CD4-positive, alpha-beta T cell treated with Interleukin-12 subunit alpha and Interleukin-12 subunit beta, for 1 hour (primary cell): ENCODE results near the gene NANS.
A peak's percentile ranks its signal among the peaks of the same experiment; 100 is the strongest.
"Not testable (repeated sequence)": the region's sequence is repeated elsewhere in the genome, so short reads cannot be mapped to it uniquely, and the experiment has no call there.

Experiments
- DNase-seq: peaks from one replicate; pipeline ENCODE4 v3.0.0-alpha.2; 2020

The NANS gene

DNA sequence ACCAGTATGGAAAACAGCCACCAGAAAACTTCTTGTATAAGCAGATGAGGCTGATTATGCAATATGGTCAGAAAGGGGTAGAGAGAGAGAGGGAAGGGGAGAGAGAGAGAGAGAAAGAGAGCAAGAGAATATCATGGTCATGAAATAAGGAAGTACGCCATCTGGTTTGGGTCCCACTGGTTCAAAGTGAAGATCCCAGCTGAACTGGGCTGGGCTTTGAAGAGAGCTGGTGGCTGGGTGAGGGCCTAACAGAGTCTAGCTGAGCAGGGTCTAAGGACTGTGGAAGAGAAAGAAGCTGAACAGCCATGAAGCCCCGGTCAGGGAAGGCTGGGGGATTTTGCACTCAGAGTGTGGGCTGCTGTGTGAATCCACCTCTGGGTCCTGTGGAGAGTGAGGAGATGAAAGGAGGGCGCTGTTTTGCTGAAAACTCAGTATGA lies 47.9 kb downstream of the NANS start:
- DNase-seq, result no peak

DNA sequence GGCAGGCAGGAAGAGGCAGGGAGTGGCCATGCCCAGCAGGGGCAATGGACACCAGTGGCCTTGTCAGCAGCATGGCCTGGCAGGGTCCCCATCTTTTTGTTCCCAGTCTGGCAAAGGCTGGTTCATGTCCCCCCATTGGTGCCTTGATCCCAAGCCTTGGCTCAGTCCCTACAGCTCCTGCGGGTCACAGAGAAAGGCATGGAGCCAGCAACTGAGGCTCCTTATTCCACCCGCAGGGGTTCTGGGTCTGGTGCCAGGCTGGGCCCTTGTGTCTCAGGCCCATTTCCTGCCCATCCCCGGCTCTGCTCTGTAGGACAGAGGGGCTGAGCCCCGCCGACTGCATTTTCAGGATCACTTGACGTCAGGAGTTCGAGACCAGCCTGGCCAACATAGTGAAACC lies 48.5 kb downstream of the NANS start:
- DNase-seq, result no peak

DNA sequence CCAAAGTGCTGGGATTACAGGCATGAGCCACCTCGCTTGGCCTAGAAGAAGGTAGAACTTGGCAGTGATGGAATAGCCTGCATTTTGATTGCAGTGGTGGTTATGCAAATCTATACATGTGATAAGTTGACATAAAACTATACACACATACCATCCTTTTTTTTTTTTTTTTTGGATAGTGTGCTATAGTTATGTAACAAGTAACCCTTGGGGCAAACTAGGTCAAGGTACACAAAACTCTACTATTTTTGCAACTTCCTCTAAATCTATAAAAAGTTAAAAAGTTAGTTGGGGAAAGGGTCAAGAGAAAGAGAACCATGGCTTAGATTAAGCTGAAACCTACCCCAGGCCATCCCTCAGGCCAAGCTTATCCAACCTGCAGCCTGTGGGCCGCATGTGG lies 51.4 kb downstream of the NANS start:
- DNase-seq, result no peak

DNA sequence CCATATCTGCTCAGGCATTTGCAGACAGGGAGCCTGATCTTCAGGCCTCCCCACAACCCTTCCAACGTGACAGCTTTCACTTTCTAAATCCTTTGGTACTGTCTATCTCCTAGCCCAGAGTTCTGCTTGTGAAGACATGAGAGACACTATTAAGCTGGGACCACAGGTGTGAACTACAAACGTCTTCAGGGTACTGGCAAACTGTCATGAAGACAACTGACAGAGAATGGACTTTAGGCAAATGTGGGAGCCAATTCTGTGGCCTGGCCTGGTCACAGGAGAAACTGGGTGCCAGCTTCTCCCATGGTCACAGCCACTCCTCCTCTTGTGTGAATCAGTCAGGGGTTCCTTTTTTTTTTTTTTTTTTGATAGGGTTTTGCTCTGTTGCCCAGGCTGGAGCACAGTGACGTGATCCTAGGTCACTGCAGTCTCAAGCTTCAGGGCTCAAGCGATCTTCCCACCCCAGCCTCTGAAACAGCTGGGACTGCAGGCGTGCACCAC lies 52.0 kb downstream of the NANS start:
- DNase-seq, result peak; percentile 67

DNA sequence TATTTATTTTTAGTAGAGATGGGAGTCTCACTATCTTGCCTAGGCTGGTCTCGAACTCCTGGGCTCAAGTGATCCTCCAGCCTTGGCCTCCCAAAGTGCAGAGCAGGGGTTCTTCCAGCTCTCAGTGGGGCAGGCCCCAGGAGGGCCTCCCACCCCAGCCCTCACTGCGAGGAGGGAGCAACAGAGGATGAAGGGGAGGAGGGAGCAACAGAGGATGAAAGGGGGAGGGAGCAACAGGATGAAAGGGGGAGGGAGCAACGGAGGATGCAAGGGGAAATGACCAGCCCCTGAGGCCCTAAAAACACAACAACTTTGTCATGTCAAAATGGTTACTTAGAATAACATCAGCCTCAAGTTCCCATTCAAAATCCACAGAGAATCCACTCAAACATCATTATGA lies 52.5 kb downstream of the NANS start:
- no peak for DNase-seq

DNA sequence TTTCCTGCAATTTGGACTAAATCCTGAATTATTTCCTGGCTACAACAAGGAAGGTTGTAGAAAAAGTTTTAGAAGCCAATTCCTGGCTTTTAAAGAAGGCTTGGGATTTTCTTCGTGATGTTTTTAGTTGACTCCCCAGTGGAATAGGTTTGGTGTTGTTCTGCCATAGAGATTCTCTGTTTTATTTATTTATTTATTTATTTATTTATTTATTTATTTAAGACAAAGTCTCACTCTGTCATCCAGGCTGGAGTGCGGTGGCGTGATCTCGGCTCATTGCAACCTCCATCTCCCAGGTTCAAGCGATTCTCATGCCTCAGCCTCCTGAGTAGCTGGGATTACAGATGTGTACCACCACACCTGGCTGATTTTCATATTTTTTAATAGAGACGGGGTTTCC lies 60.6 kb downstream of the NANS start:
- DNase-seq, result not testable (repeated sequence)

DNA sequence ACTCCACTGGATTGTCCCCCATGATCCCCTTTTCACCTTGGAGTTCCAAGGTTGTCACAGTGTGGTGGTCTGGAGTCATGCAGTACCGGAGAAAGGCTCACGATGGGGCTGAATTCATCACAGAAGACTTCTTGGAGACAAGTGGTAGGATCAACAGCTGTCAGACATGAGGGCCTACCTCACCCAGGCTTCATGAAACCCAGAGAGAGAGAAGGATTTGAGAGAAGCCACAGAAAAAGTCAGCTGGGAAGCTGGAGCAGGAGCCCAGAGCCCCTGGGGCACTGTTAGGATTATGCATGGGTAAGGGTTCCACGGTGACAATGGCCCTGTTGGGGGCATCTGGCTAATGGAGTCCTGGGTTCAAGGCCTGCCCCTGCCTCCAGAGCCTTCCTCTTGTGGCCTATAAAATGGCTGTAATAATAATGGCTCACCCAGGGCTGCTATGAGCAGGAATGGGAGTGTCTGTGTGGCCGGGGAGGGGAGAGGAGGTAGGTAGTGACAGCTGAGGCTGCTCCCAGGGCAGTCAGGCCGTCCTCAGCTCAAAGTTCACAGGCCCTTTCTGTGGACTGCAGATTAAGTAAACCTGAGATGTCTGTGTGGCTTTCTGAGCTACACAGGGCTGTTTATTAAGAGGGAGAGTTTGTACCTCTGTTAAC lies 61.6 kb downstream of the NANS start:
- peak; percentile 70 for DNase-seq

DNA sequence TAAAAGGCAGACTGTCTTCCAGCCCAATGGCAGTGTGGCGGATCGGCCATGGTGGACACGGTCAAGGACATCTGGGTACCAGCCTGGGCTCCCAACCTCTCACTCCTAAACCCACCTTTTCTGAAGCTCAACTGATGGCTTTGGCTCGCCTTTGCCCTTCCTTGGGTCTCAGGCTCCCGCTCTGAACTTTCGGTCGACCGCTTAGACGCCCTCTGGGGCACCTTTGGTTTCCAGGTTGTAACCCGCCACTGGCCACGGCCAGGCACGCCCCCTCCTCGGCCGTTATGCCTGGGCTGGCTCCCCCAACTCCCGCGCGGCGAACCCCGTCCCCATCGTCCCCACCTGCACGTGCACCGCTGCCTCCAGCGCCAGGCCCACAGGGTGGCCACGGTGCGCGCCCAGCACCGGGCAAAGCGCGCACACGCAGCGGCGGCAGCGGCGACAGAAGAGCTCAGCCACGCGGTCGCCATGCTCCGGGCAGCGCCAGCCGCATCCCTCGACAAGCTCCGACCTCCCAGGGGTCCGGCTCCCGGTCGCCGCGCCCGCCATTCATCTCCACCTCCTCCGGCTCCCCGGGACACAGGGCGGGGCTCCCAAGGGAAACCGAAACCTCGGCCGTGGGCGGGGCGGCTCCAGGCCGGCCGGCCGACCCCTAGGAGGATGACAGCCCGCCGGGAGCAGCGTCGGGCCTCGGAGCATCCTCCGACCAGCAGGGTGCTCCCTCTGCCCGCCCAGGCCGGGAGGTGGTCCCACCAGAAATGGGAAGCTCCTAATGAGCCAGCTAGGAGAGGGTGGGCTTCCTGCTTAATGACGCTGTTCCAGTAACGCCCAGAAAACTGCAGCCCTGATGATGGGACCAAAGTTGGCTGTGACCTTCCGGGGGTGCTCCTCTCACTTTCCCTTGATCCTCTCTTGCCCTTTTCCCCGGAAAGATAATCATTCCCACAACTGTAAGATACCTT lies 62.4 kb downstream of the NANS start, which contains the start of gene TRIM14:
Gene TRIM14 (minus strand): TSS at position 583 of the 962 bp plus-strand sequence. CDS start 34 bp downstream, at position 549.
- peak; percentile 61 for DNase-seq

DNA sequence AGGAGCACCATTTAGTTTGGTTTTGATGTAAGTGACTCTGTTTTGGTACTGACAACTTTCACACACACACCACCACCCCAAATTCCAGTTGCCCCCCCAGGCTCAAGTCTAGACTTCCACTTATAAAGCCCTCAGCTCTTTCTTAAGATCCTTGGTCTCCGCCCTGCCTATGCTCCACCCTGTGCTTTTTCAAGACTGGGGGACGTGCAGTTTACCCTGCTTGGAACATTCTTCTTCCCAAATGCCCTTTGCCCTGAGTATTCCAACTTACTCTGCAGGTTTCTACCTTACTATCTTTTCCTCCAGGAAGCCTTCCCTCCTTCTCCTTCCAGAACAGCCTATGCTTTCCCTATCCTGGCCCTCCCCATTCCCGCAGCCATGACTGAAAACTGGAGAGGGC lies 63.9 kb downstream of the NANS start:
- no peak for DNase-seq

DNA sequence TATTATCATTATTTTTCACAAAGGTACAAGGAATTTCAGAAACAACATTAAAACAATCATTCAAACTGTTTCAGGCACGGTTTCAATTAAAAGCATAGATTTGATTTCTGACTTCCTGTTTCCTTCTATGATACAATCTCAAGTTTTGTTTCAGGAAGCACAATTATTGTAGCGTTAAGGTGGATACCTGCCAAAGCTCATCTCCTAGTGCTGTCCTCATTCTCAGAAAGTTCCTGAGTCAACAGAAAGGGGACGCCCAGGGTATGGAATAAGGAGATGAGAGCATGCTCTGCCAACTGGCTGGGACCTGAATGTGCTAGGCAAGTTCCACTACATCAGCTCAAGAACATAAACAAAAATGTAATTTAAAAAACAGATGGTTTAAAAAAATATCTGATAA lies 64.5 kb downstream of the NANS start:
- DNase-seq, result no peak

DNA sequence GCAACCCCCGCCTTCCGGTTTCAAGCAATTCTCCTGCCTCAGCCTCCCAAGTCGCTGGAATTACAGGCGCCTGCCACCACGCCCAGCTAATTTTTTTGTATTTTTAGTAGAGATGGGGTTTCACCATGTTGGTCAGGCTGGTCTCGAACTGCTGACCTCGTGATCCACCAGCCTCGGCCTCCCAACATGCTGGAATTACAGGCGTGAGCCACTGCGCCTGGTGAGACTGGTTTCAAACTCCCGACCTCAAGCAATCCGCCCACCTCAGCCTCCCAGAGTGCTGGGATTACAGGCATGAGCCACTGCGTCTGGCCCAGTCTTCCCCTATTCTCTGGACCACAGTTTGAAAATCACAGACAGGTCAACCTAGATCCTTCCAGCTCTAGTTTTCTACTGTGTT lies 67.6 kb downstream of the NANS start:
- DNase-seq, result not testable (repeated sequence)

DNA sequence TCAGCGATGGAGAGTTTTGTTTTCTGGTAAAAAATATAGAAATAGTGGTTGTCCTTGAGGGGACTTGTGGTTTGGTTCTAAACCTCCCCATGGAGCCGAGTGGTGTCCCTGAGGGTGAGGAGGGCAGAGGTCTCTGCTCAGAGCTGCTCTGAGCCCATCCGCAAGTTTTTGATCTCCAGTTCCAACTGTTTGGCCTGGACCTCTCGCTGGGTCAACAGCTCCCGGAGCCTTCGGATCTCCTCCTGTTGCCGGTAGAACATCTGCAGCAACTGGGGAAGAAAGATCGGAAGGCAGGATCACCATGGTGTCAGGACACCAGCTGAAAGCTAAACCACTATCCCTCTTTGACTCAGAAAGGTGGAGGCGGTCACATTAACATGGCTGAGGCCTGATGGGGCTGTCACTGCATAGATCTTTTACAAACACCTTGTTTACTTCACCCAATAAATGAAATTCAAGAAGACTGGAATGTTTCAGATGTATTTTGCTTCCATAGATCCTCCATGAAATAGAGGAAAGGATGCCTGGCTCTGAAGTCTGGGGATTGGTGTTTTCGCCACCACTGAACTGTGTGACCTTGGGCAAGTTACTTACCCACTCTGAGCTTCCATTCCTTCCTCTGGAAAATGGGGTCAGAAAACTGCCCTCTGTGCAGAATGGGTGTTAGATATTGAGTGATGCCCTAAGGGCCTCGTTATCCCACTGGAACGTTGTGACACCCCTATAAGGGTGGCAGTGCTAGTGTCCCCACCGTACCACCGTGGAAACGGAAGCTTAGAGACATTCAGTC lies 68.3 kb downstream of the NANS start:
- no peak for DNase-seq

DNA sequence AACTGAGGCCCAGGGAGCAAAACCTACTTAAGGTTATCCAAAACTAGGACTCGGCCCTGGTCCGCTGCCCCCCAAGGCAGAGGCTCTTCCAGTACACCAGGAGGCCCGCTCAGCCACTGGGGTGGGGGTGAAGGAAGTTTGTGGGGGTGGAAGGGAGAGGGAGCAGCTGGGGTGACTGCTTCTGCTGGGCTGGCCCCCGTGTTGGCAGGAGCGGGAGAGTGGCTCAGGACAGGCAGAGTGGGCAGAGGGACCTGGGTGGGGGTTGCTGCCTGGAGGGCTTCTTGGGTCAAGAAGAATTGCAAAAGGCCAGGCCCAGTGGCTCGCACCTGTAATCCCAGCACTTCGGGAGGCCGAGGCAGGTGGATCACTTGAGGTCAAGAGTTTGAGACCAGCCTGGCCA lies 70.7 kb downstream of the NANS start:
- DNase-seq, result no peak

DNA sequence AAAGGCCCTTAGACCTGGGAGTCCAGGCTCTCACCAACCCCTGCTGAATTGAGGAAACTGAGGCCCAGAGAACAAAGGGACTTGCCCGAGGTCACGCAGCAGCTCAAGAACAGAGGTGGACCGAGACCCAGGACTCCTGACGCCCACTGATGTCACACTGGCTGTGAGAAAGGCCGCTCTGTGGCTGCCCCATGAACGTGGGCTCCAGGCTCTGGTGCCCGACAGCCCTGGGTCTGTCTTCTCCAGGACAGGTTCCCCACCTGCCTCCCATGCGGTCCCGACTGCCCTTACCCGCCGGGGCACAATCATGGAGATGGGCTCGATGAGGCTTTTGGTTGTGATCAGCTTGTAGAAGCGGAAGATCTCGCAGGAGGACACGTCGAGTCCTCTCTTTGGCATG lies 71.8 kb downstream of the NANS start:
- no peak for DNase-seq

DNA sequence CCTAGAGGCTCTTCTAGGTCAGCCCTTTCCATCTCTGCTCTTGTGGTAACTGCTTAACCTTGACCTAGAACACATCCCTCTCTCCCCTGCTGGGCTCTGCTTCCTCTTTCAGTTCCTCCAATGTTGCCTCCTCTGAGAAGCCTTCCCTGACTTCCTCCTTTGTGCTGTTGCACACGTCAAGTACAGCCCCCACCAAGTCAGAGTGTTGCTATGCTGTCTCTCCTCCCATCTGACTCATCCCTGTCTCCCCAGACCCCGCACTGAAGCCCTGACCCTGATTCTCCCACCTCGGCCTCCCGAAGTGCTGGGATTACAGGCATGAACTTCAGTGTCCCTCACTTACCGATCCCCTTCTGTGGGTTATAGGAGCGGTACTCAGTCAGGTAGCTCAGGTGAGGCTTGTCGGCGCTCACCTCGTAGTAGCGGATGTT lies 72.9 kb downstream of the NANS start:
- no peak for DNase-seq

DNA sequence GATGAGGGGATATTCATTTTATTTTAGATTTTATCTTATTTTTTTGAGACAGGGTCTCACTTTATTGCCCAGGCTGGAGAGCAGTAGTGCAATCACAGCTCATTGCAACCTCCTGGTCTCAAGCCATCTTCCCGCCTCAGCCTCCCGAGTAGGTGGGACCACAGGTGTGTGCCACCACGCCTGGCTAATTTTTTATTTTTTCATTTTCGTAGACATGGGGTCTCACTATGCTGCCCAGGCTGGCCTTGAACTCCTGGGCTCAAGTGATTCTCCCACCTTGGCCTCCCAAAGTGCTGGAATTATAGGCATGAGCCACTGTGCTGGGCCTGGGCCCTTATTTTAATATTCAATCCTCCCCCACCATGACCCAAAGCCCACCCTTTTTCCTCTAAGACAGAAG lies 73.5 kb downstream of the NANS start:
- not testable (repeated sequence) for DNase-seq

DNA sequence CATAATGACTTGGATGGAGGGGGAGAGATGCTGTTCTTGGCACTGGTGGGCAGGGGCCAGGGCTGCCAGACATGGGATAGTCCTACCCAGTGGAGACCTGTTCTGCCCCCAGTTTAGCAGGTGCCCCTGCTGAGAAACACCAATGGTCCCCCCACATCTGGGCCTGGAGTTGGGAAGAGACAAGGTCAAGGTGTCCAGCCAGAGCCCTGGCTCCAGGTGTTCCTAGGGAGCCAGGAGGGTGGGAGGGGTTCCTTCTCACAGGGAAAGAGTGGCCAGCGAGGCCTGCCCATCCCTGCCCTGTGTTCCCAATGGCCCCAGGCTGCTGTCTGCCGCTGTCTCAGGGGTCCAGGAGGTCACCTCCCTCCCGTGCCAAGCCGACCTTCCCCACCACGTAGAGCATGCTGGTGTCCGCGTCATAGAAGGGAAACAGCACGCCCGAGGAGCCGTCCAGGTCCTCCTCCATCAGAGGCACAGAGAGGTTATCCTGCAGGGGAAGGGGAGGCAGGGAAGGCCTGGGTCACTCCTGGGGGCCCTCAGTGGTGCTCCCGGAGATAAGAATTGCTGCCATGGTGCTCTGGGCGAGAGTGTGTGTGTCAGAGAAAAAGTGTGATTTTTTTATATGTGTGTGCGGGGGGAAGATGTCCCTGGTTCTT lies 74.2 kb downstream of the NANS start:
- no peak for DNase-seq

DNA sequence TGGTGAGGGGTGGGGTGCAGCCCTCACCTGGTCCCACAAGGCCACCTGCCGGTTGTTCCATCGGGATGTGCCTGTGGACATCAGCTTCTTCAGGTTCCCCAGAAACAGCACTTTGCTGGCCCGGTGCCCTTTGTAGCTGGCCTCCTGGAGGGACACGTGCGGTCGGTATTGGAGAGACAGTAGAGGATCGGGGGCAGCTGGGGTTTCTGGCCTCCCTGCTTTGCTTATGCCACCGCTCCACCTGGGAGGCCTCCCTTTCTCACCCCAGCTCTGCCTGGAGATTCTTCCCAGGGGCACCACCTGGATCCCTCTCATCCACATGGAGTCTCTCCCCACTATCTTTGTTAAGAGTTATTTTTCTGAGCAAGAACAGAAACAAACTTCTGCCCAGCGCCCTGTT lies 75.6 kb downstream of the NANS start:
- no peak for DNase-seq
